CD14-positive monocyte (primary cell): ENCODE measurements around the gene SLCO2A1. TPM values are rescaled to one million over a fixed set of nuclear protein-coding genes. Genes with fewer than 3 reads are reported as not detected.

Experiments
- DNase-seq, 3 donors: peaks; one replicate each; pipeline ENCODE4 v3.0.0-alpha.2; 2011 to 2022
- H2AFZ ChIP-seq: 2 replicates; pipeline ENCODE4 v1.6.0; 2012; ENCODE audit warnings: mild to moderate bottlenecking, low read depth, low read length, inconsistent platforms; ENCODE audit not compliant: insufficient read depth, poor library complexity, severe bottlenecking
- H3K27ac ChIP-seq, 2 donors: 1 replicate in 1 of 2; 2 replicates in 1 of 2; pipeline ENCODE4 v1.5.1; 2012 to 2013; ENCODE audit warnings: low read length in 2 of 2, control low read depth in 1 of 2, inconsistent platforms in 1 of 2, low read depth in 1 of 2, mild to moderate bottlenecking in 1 of 2
- H3K27me3 ChIP-seq, 2 donors: one replicate each; pipeline versions ENCODE4 v1.6.0 to v1.6.1; 2011 to 2013; ENCODE audit warnings: low read length in 2 of 2; ENCODE audit not compliant: control insufficient read depth in 2 of 2, insufficient read depth in 2 of 2
- H3K36me3 ChIP-seq, 2 donors: replicated peaks in 1 of 2; 1 replicate in 1 of 2; 2 replicates in 1 of 2; pipeline versions ENCODE4 v1.5.1 to v1.6.1; 2012 to 2013; ENCODE audit warnings: low read length in 2 of 2, control low read depth in 1 of 2, inconsistent platforms in 1 of 2, mild to moderate bottlenecking in 1 of 2; ENCODE audit not compliant: insufficient read depth in 2 of 2, control insufficient read depth in 1 of 2
- H3K4me1 ChIP-seq, 2 donors: 1 replicate in 1 of 2; 2 replicates in 1 of 2; pipeline versions ENCODE4 v1.5.1 to v1.6.1; 2012 to 2013; ENCODE audit warnings: low read length in 2 of 2, control low read depth in 1 of 2, inconsistent platforms in 1 of 2, mild to moderate bottlenecking in 1 of 2, moderate library complexity in 1 of 2; ENCODE audit not compliant: insufficient read depth in 2 of 2, control insufficient read depth in 1 of 2
- H3K4me2 ChIP-seq: replicated peaks from 2 replicates; pipeline ENCODE3; 2012; ENCODE audit warnings: low read length, moderate library complexity, mild to moderate bottlenecking; ENCODE audit not compliant: poor library complexity, severe bottlenecking; ENCODE audit errors: extremely low read depth
- H3K4me3 ChIP-seq, 3 experiments: fragments of 200-600 bp in 1 of 3; sonication (generic) in 1 of 3; replicated peaks in 1 of 3; 1 replicate in 2 of 3; 2 replicates in 1 of 3; pipeline ENCODE4 v1.5.1; 2011 to 2013; ENCODE audit warnings: low read length in 3 of 3, mild to moderate bottlenecking in 3 of 3, control low read depth in 2 of 3, low read depth in 2 of 3, inconsistent platforms in 1 of 3, moderate library complexity in 1 of 3
- H3K79me2 ChIP-seq: 2 replicates; pipeline ENCODE4 v1.6.0; 2012; ENCODE audit warnings: mild to moderate bottlenecking, control low read depth, inconsistent platforms, low read length, moderate library complexity; ENCODE audit not compliant: insufficient read depth
- H3K9ac ChIP-seq: 2 replicates; pipeline ENCODE4 v1.6.0; 2017; ENCODE audit warnings: low read length, mild to moderate bottlenecking; ENCODE audit not compliant: insufficient read depth, poor library complexity, severe bottlenecking
- H3K9me3 ChIP-seq, 2 donors: replicated peaks in 1 of 2; 1 replicate in 1 of 2; 2 replicates in 1 of 2; pipeline versions ENCODE4 v1.5.1 to v1.6.1; 2012 to 2013; ENCODE audit warnings: low read length in 2 of 2, control low read depth in 1 of 2; ENCODE audit not compliant: control insufficient read depth in 1 of 2, insufficient read depth in 1 of 2
- H4K20me1 ChIP-seq: 2 replicates; pipeline ENCODE4 v1.6.0; 2012; ENCODE audit warnings: mild to moderate bottlenecking, low read length, control low read depth, moderate library complexity; ENCODE audit not compliant: insufficient read depth
- H3K27ac Mint-ChIP-seq, 7 donors: one replicate each; pipeline ENCODE4 v1.8.0; 2020; ENCODE audit warnings: mild to moderate bottlenecking in 7 of 7, mixed read lengths in 7 of 7, moderate library complexity in 6 of 7, inconsistent platforms in 2 of 7
- H3K27me3 Mint-ChIP-seq, 3 donors: one replicate each; pipeline ENCODE4 v1.8.0; 2021 to 2022; ENCODE audit warnings: low read depth in 3 of 3, mild to moderate bottlenecking in 3 of 3, mixed read lengths in 3 of 3, moderate library complexity in 3 of 3, inconsistent platforms in 1 of 3
- H3K36me3 Mint-ChIP-seq, 2 donors: one replicate each; pipeline ENCODE4 v1.8.0; 2020; ENCODE audit warnings: mixed read lengths in 2 of 2, inconsistent platforms in 1 of 2, mild to moderate bottlenecking in 1 of 2
- H3K4me1 Mint-ChIP-seq: one replicate; pipeline ENCODE4 v1.8.0; 2020; ENCODE audit warnings: mild to moderate bottlenecking, mixed read lengths
- H3K4me3 Mint-ChIP-seq, 2 donors: one replicate each; pipeline ENCODE4 v1.8.0; 2020; ENCODE audit warnings: mild to moderate bottlenecking in 2 of 2, mixed read lengths in 2 of 2, moderate library complexity in 1 of 2
- H3K9me3 Mint-ChIP-seq, 7 donors: one replicate each; pipeline ENCODE4 v1.8.0; 2020 to 2022; ENCODE audit warnings: mixed read lengths in 7 of 7, mild to moderate bottlenecking in 6 of 7, moderate library complexity in 6 of 7, inconsistent platforms in 2 of 7
- WGBS: methylation state at CpG from one replicate; pipeline ENCODE4 v1.1.5; 2013; ENCODE audit warnings: missing lambda C conversion rate; ENCODE audit not compliant: insufficient coverage; 5-methylcytosine and 5-hydroxymethylcytosine counted together
- intact Hi-C, 2 donors: fragments of 100-400 bp; cut with micrococcal nuclease; formaldehyde crosslinking; loops; one replicate each; pipeline versions ENCODE4 v1.15.0 to v1.15.1; 2023
- polyA plus RNA-seq, 3 donors: library from polyadenylated mRNA; depleted of rRNA in 1 of 3; unstranded in 2 of 3; stranded (reverse) in 1 of 3; fragments of 300-500 nt in 2 of 3; fragments of >200 nt in 1 of 3; fragmentation: Illumina TruSeq in 2 of 3; gene quantifications; 1 replicate in 2 of 3; 2 replicates in 1 of 3; pipeline ENCODE4 v1.2.3, GENCODE V29; 2012 to 2021
- TF ChIP-seq, protein P1 (sequence below): fragments of 200-600 bp; IDR thresholded peaks from one replicate; pipeline ENCODE4 v1.8.0; 2022; ENCODE audit warnings: antibody characterized with exemption, mild to moderate bottlenecking

The SLCO2A1 gene
- polyA plus RNA-seq, 3 donors: 0.12 TPM; not detected in 2

DNA sequence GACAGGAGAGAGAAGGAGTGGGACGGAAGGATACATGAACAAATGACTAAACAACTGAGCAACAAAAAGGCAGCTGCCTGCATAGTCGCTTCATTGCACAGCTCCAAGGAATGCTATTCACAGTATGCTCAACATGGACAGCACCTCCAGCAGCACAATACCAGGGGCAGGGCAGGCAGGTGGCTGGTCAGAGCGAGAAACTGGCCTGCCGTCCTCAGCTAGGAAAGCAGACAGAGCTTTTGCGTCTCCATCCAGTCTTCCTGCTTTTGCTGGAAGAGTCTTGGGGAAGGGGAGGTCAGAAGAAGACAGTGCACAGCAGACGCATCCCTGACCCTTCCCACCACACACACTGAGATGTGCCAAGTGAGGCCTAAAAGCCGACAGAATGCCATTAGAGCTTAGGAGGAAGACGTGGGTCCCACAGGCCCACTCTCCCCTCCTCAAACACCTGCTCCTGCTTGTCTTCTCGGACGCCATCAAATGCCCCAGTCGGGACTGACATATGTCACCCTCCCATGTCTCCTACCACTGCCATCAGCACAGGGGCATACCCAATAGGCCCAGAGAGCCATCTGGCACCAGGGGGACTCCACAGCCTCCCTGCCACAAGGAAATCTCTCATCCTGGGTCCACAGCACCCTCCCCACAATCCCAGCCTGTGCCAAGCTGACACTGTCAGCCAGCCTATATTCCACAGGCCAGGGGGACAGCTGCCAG, 137.9 kb downstream of the SLCO2A1 start:
- DNase-seq: no peak
- Histone ChIP-seq H3K27ac (no peak overlapping the region), H3K36me3 (no peaks in the 10 kb centered on the region), H3K4me2 (no peak overlapping the region), H3K4me3 (no peak overlapping the region), H3K9me3 (peaks cover 0 to 9% of the 10 kb centered on the region in 2 donors), H4K20me1 (no peaks in the 10 kb centered on the region), H3K79me2 (no peaks in the 10 kb centered on the region), H3K4me1 (peaks cover 0 to 3% of the 10 kb centered on the region in 2 donors), H2AFZ (no peak overlapping the region), H3K9ac (no peak overlapping the region), H3K27me3 (peaks cover 21 to 35% of the 10 kb centered on the region in 2 donors)
- 100% methylated on average over 5 of the region's 11 CpGs for WGBS
- H3K36me3 Mint-ChIP-seq: no peaks in the 10 kb centered on the region
- no peak overlapping the region for H3K27ac Mint-ChIP-seq
- H3K27me3 Mint-ChIP-seq: peaks cover 33 to 45% (median 35%) of the 10 kb centered on the region in 3 donors
- peaks cover 4% of the 10 kb centered on the region for H3K4me1 Mint-ChIP-seq
- TF ChIP-seq, protein P1, sequence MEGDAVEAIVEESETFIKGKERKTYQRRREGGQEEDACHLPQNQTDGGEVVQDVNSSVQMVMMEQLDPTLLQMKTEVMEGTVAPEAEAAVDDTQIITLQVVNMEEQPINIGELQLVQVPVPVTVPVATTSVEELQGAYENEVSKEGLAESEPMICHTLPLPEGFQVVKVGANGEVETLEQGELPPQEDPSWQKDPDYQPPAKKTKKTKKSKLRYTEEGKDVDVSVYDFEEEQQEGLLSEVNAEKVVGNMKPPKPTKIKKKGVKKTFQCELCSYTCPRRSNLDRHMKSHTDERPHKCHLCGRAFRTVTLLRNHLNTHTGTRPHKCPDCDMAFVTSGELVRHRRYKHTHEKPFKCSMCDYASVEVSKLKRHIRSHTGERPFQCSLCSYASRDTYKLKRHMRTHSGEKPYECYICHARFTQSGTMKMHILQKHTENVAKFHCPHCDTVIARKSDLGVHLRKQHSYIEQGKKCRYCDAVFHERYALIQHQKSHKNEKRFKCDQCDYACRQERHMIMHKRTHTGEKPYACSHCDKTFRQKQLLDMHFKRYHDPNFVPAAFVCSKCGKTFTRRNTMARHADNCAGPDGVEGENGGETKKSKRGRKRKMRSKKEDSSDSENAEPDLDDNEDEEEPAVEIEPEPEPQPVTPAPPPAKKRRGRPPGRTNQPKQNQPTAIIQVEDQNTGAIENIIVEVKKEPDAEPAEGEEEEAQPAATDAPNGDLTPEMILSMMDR: no peak
- peaks cover 0 to 2% (median 0%) of the 10 kb centered on the region in 7 donors for H3K9me3 Mint-ChIP-seq
- intact Hi-C loops: no loop called here
- H3K4me3 Mint-ChIP-seq: no peak overlapping the region

DNA sequence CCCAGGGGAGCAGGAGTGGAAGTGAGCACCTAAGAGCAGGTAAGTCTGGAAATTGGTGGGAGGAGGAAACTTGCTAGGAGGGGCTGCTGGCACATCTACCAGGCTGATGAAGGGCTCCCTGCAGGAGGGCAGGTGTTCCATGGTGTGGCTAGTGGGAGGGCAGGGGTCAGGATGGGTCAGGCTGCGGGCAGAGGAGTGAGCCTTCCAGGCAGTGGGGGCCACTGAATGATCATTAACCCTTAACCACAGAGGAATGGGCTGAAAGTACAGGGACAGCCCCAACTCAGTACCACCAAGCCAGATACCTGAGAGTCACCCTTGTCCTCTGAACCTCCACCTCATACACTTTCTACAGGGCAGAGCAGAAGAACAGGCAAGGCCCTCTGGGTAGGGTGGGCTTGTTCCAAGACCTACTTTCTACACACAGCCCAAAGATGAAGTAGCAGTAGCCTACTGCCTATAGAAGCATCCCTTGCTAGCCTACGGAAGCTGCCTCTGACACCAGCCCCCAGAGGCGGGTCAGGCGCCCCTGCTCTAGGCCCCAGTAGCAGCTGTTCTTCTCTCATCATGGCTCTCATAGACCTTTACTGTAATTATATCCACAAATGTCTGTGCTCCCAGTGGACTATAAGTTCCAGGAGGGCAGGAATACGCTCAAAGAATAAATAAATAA, 138.6 kb downstream of the SLCO2A1 start:
- Histone ChIP-seq H3K9ac (no peak overlapping the region), H3K9me3 (peaks cover 0 to 9% of the 10 kb centered on the region in 2 donors), H2AFZ (no peak overlapping the region), H3K4me2 (no peak overlapping the region), H3K27ac (no peak overlapping the region), H3K36me3 (no peaks in the 10 kb centered on the region), H3K27me3 (peaks cover 16 to 28% of the 10 kb centered on the region in 2 donors), H3K4me1 (peaks cover 0 to 3% of the 10 kb centered on the region in 2 donors), H3K4me3 (no peak overlapping the region), H4K20me1 (no peaks in the 10 kb centered on the region), H3K79me2 (no peaks in the 10 kb centered on the region)
- peaks cover 26 to 37% (median 30%) of the 10 kb centered on the region in 3 donors for H3K27me3 Mint-ChIP-seq
- no peak for DNase-seq
- intact Hi-C loops: no loop called here
- H3K27ac Mint-ChIP-seq: peak overlapping the region in 1 of 7 donors; percentile 64
- no peak overlapping the region for H3K4me3 Mint-ChIP-seq
- peaks cover 4% of the 10 kb centered on the region for H3K4me1 Mint-ChIP-seq
- 100% methylated on average over 3 of the region's 5 CpGs for WGBS
- peaks cover 0 to 2% (median 0%) of the 10 kb centered on the region in 7 donors for H3K9me3 Mint-ChIP-seq
- no peaks in the 10 kb centered on the region for H3K36me3 Mint-ChIP-seq
- TF ChIP-seq, protein P1: no peak
